NCI-H345 treated with DMSO at 0.1 percent for 48 hours (cell line): ENCODE measurements around the gene WDR18.

Experiments
- DNase-seq: peaks from one replicate; lab custom pipeline; 2025; ENCODE audit not compliant: unreplicated experiment; lab: John Stamatoyannopoulos, UW

WDR18 gene

DNA sequence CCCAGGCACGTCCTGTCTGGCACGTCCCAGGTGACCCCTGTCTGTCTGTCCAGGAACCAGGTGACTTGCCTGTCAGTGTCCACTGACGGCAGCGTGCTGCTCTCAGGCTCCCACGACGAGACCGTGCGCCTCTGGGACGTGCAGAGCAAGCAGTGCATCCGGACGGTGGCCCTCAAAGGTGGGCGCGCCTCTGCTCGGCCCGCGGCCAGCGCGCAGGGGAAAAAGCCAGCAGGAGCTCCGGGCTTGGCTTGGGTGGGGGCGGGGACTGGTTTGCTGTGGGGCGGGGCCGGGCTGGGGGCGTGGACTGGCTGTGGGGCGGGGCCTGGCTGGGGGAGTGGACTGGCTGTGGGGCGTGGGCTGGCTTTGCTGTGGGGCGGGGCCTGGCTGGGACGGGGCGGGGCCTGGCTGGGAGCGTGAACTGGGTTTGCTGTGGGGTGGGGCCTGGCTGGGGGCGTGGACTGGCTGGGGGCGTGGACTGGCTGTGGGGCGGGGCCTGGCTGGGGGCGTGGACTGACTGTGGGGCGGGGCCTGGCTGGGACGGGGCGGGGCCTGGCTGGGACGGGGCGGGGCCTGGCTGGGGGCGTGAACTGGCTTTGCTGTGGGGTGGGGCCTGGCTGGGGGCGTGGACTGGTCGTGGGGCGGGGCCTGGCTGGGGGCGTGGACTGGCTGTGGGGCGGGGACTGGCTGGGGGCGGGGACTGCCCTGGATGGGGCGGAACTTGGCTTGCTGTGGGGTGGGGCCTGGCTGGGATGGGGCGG is 7.2 kb downstream of the WDR18 start:
- no peak for DNase-seq

DNA sequence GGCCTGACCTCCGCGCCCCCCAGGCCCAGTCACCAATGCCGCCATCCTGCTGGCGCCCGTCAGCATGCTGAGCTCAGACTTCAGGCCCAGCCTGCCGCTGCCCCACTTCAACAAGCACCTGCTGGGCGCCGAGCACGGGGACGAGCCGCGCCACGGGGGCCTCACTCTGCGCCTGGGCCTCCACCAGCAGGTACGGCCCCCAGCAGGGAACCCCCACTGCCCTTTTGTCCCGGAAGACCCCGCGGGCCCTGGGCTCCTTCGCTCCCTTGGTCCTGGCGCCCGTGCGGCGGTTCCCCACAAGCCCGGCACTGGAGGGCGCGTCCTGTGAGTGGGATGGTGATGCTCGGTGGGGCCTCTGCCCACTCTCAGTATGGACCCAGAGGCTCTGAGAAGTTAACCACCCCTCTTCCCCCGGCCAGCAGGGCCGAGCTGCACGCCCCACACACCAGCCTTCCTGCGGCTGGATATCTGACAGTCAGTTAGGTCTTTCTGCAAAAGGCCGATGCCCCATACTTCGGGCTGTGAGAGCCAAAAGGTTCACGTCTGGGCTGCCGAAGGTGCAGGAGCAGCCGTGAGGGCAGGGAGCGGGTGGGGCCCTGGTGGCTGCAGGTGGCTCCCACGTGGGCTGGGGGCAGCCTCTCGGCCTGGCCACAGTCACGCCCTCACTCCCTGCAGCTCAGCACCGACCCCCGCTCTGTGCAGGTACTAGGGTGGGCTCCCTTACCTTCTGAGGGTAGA is 8.0 kb downstream of the WDR18 start:
- no peak for DNase-seq

DNA sequence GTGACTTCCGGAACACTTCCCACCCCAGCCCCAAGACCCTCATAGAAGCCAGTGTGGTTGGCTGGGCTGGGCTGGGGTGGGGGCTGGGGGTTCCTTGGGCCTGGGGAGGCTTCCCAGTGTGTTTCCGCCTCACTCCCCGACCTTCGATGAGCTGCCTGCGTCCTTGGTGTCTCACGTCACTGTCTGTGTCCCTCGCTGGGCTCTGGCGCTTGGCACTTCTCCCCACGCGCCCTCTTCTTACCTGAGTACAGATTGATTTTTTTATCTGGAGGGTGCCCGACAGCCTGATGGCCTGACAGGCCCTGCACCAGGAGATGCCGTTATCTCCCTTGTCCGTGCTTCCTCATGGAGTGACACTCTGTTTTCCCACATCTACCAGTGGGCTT is 8.5 kb downstream of the WDR18 start:
- DNase-seq: no peak

DNA sequence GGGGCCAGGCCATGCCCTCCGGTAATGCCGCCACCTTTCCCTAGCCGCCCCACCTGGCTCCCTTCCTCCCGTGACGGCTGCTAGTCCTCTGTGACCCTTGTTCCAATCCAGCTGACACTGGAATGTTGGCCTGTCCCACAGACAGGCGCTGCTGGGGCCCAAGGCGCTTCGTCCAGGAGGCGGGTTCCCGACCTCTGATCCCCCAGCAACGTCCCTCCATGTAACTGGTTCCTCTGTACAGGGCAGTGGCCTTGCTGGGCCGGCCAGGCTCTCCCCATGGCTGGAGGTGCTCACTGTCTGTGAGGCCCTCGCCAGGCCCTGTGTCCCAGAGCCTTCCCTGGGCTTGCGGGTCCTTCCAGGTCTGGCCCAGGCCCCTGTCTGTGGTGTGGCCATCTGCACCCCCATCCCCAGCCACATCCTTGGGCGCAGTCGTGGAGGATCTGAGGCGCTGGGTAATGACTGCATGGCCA is 9.3 kb downstream of the WDR18 start:
- no peak for DNase-seq

DNA sequence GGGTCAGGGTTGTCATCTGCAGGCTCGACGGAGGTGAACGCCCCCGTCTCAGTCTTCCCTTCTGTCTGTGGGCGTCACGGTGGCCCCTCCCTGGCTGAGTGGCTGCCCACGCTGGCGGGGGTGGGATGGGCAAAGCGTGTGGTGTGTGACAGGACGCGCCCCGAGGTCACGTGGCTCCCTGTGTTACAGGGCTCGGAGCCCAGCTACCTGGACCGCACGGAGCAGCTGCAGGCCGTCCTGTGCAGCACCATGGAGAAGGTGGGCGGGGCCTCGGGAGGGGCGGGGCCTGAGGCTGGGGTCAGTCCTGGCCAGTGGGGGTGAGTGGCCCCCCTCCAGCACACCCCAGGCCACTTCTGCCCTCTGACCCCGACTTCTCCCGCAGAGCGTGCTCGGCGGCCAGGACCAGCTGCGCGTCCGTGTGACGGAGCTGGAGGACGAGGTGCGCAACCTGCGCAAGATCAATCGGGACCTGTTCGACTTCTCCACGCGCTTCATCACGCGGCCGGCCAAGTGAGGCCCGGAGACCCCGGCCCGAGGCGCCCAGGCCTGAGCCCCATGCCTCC is 9.8 kb downstream of the WDR18 start:
- DNase-seq: no peak

DNA sequence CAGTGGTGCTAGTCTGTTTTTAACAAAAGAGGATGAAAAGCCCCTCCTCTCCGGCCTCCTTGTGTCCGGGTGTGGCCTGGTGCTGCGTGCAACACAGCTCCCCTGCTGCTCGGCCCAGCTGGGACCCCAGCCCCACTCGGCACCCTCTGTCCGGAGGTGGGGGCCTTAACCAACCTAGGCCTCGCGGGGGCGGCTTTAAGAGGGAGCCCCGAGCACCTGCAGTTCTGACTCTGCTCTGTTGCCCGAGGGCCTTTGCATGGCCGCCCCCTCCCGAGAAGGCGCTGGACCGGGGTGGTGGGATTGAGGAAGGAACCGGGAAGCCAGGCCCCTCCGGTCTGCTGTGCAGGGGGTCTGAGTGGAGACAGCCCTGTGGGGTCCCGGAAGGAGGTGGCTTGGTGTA is 10.4 kb downstream of the WDR18 start:
- DNase-seq: no peak

DNA sequence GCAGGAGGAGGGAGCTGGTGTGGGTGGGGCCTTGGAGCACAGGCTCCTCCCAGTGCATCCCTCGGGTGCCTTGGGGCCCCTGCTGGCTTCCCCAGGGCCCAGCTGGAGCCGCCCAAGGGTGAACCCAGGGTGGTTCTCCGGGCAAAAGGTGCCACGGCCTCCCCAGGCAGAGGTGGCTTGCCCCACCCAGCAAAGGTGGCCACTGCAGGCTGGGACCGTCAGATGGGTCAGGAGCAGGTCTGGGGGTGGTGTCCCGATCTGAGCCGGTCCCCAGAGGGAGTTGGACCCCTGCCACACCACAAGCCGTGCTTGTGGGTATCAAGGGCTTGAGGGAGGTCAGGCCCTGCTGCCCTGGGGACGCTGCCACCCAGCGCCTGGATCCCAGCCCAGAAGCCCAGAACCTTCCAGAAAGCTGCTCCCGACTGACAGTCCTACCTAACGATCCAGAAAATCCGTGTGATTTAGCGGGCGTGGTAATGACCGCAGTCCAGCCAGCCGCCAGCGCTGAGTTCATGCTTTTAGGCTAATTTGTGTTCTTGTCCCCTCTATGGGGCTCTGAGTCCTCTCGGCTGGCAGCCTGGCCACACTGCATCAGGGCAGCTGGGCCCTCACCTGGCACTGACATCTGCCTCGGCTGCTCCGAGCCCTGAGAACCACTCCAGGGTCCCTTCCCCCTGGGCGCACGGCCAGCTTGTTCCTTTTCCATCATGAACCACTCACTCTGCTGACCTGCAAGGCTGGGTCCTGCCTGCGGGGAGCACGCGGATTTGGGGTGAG is 11.1 kb downstream of the WDR18 start:
- DNase-seq: no peak

DNA sequence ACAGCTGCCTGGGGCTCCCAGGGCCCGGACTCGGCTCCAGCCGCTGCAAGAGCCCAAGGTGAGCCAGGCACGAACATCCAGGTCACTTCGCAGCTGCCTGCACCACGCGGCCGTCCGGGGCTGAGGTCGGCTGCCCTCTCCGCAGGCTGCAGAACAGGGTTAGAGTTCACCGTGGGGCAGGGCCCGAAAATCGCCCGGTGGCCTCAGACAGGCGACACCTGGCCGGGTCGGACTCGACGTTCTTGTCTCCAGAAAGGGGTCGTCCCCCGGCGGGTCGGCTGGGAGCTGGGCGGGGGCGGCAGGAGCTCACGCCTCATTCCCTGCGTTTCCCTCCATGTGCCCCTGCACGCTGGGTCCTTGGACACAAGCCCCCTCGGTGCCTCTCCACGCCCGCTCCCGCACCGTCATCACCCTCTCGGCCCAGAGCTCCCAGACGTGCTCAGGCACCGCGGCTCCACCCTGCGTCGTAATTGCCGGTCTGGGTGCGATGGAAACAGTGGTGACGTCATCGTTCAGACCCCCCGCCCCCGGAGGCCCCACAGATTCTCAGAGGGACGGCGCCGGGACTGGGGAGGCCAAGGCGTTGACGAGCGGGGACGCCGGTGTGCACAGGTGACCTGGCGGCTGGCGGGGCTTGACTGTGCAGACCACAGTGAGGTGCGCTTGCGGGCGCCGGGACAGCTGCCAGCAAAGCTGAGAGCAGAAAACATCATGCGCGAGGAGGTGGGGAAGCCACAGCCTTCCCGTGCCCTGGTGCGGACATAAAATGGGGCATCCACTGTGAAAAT is 12.1 kb downstream of the WDR18 start:
- DNase-seq: no peak

DNA sequence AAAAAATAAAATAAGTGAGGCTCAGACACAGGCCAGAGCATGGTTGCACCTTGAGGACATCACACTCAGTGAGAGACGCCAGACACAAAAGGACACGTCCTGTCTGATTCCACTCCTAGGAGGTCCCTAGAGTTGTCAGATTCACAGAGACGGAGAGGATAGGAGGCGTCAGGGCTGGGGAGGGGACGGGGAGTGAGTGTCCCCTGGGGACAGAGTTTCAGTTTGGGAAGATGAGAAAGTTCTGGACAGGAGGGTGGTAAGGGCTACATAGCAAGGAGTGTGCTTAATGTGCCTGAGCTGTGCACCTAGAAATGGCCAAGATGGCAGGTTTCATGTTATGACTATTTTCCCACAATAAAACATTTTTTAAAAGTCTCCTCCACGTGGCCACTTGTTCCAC is 13.9 kb downstream of the WDR18 start:
- no peak for DNase-seq

DNA sequence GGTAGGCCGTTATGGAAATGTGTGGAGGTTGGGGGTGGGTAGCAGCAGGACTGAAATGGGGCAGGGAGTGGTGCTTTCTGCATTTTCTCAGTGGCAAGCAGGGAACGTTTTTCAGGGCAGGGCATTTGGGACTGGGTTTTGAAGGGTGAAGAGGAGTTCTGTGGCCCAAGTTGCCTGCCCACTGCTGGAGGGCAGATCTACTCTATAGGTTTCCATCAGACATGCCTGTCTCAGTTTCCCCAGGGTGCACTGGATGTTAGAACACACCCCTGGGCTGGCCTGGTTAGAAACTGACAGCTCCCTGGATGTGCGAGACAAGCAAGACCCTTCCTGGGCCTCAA is 15.2 kb downstream of the WDR18 start:
- no peak for DNase-seq

DNA sequence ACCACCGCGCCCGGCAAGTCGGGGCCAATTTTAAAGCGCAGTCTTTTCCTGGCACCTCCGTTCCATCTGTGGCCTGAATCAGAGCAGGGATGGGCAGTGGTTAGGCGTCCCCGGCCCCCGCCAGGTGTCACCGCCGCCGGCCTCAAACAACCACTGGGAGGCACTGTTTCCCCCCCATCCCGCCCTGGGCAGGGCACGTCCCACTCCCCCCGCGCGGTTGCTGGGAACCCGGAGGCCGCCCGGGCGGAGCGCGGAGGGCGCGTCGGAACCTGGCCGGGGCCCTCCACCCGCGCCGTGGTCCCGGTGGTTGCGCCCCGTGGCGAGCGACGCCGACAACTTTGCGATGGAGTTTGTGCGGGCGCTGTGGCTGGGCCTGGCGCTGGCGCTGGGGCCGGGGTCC is 15.9 kb downstream of the WDR18 start, which contains the start of gene GRIN3B:
Gene GRIN3B (plus strand): TSS at position 325 of the 400 bp plus-strand sequence. CDS start 19 bp downstream, at position 344.
- DNase-seq: no peak

DNA sequence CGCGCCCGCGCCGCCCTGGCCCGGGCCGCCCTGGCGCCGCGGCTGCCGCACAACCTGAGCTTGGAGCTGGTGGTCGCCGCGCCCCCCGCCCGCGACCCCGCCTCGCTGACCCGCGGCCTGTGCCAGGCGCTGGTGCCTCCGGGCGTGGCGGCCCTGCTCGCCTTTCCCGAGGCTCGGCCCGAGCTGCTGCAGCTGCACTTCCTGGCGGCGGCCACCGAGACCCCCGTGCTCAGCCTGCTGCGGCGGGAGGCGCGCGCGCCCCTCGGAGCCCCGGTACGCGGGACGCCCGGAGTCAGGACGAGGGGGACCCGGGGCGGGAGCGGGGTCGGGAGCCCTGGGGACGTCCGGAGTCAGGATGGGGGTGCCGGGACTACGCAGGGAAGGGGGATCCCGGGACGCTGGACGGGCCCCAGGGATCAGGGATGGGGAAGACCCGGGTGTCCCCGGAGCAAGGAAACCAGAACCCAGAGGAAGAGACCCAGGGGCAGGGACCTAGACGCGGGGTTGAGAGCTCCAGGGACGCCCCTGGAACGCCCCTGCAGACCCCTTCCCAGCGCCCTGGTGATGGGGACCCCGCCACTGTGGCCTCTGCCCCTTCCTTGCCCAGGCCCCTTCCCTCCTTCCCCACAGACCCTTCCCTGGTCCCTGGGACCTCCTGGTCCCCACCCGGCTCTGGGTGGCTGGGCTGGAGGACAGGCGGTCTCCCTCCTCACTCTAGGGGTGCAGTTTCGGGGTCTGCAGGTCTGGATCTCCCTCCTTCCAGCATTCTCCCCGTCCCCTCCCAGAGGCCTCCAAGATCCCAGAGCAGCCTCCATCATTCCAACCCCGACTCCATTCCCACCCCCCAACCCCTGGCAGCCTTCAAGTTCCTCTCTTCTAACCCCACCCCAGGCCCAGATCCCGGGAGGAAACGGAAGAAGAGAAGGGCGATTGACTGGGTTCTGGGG is 16.7 kb downstream of the WDR18 start:
- no peak for DNase-seq

DNA sequence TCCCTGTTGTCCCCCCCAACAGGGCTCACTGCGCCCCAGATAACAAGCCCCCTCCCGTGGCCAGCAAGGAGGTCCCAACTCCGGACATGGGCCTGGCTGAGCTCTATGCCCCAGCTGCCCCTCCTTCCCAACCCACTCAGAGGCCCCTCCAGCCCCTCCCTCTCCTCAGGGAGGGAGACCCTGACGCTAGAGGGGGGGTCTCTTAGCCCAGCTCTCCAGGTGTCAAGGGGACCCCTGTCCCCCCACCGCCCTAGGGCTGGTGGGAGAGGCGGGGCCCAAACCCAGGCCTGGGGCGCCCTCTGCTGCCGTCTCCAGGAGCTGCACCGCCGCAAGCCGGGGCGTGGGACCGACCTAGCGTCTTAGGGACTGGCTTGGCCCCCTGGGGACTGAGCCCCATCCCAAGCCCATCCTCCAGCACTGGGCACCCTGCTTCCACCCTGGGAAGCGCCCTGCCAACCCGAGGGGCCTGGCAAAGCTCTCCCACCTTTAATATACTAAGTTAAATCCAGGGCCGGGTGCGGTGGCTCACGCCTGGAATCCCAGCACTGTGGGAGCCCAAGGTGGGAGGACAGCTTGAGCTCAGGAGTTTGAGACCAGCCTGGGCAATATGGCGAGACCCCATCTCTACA is 17.5 kb downstream of the WDR18 start:
- no peak for DNase-seq

DNA sequence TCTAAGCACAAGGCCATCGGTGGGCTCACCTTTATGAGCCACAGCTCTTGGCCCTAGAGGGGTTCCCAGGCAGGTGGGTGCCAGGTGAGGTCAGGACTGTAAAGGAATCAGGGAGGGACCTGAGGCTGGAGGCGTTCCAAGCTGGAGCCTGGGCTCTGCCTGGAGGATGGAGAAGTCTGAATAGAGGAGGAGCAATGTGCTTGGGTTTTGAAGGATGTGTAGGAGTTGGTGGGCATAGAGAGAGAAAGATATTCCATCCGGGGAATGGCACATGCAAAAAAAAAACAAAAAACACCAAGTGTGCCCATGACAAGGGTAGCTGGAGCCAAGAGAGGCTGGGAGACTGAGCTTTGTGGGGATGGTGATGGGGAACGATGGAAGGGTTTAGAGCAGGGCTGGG is 18.5 kb downstream of the WDR18 start:
- no peak for DNase-seq

DNA sequence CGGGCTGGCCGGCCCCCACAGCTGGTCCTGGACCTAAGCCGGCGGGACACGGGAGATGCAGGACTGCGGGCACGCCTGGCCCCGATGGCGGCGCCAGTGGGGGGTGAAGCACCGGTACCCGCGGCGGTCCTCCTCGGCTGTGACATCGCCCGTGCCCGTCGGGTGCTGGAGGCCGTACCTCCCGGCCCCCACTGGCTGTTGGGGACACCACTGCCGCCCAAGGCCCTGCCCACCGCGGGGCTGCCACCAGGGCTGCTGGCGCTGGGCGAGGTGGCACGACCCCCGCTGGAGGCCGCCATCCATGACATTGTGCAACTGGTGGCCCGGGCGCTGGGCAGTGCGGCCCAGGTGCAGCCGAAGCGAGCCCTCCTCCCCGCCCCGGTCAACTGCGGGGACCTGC is 19.1 kb downstream of the WDR18 start:
- no peak for DNase-seq

DNA sequence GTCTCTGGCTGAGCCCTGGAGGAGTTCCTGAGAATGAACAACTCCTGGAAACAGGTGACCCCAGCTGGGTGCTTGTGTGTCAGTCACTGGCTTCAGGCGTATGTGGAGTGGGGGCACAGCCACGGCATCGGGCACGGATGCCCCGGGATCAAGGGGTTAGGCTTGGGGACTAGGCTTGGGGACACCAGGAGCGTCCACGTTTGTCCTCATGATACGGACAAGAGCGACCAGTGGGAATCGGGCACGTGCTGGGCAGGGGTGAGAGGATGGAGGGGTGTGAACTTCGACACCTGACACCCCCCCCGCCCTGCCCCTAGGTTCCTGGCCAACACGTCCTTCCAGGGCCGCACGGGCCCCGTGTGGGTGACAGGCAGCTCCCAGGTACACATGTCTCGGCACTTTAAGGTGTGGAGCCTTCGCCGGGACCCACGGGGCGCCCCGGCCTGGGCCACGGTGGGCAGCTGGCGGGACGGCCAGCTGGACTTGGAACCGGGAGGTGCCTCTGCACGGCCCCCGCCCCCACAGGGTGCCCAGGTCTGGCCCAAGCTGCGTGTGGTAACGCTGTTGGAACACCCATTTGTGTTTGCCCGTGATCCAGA is 20.2 kb downstream of the WDR18 start:
- DNase-seq: no peak

DNA sequence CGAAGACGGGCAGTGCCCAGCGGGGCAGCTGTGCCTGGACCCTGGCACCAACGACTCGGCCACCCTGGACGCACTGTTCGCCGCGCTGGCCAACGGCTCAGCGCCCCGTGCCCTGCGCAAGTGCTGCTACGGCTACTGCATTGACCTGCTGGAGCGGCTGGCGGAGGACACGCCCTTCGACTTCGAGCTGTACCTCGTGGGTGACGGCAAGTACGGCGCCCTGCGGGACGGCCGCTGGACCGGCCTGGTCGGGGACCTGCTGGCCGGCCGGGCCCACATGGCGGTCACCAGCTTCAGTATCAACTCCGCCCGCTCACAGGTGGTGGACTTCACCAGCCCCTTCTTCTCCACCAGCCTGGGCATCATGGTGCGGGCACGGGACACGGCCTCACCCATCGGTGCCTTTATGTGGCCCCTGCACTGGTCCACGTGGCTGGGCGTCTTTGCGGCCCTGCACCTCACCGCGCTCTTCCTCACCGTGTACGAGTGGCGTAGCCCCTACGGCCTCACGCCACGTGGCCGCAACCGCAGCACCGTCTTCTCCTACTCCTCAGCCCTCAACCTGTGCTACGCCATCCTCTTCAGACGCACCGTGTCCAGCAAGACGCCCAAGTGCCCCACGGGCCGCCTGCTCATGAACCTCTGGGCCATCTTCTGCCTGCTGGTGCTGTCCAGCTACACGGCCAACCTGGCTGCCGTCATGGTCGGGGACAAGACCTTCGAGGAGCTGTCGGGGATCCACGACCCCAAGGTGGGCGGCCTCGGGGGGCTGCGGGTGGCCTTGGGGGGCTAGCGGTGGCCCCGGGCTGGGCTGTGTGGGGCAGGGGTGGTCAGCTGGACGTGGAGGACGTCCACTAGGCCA is 20.9 kb downstream of the WDR18 start:
- DNase-seq: no peak
